ENCODE data around the gene ZNF493.

Gene ZNF493

GRCh38 chr19:21396893-21397572 is at the start of gene ZNF493:
TSS of gene ZNF493 (plus strand) at chr19:21397133. CDS start at chr19:21397238, 105 bp downstream.
- peak; percentile 40 to 61 for DNase-seq

GRCh38 chr19:21352830-21353229 is 44.1 kb upstream of the ZNF493 start:
- DNase-seq, result no peak

GRCh38 chr19:21358768-21359451 is 38.0 kb upstream of the ZNF493 start, which contains the start of gene ZNF738:
TSS of gene ZNF738 (plus strand) at chr19:21359000. CDS start at chr19:21359141, 141 bp downstream.
- peak; percentile 67 to 77 for DNase-seq

GRCh38 chr19:21362291-21362690 is 34.6 kb upstream of the ZNF493 start:
- no peak for DNase-seq

GRCh38 chr19:21383980-21384582 is 12.9 kb upstream of the ZNF493 start:
- no peak for DNase-seq

GRCh38 chr19:21396121-21396520 is 812 bp upstream of the ZNF493 start:
- no peak for DNase-seq

- DNase-seq, result no peak
Observed at GRCh38 chr19:21398851-21399250, 1.9 kb downstream of the ZNF493 start.

- no peak for DNase-seq
Observed at GRCh38 chr19:21402303-21402985, 5.5 kb downstream of the ZNF493 start.

GRCh38 chr19:21410166-21410565 is 13.2 kb downstream of the ZNF493 start:
- DNase-seq, result no peak

GRCh38 chr19:21422244-21422643 is 25.3 kb downstream of the ZNF493 start:
- no peak for DNase-seq

- no peak for DNase-seq
Observed at GRCh38 chr19:21423057-21424041, 26.4 kb downstream of the ZNF493 start.

- no peak for DNase-seq
Observed at GRCh38 chr19:21430675-21431074, 33.7 kb downstream of the ZNF493 start.

- no peak for DNase-seq
Observed at GRCh38 chr19:21432590-21432989, 35.7 kb downstream of the ZNF493 start.

GRCh38 chr19:21434516-21434915 is 37.6 kb downstream of the ZNF493 start:
- DNase-seq, result no peak

- no peak for DNase-seq
Observed at GRCh38 chr19:21434967-21435544, 38.1 kb downstream of the ZNF493 start.

- DNase-seq, result no peak
Observed at GRCh38 chr19:21439201-21439751, 42.3 kb downstream of the ZNF493 start.

GRCh38 chr19:21440321-21440720 is 43.4 kb downstream of the ZNF493 start:
- DNase-seq, result no peak

- no peak for DNase-seq
Observed at GRCh38 chr19:21451187-21451586, 54.3 kb downstream of the ZNF493 start.

GRCh38 chr19:21454901-21455300 is 58.0 kb downstream of the ZNF493 start:
- no peak for DNase-seq

- no peak for DNase-seq
Observed at GRCh38 chr19:21460686-21461085, 63.8 kb downstream of the ZNF493 start.

GRCh38 chr19:21462540-21462939 is 65.6 kb downstream of the ZNF493 start:
- no peak for DNase-seq
